A673 (cell line): ENCODE data around the gene PSME3IP1.
"Not testable (repeated sequence)": the region's sequence is repeated elsewhere in the genome, so short reads cannot be mapped to it uniquely, and the experiment has no call there.

Experiments used
- CTCF ChIP-seq: fragments of 300-800, 200-600 bp; sonication (generic); conservative IDR thresholded peaks from 2 replicates; pipeline ENCODE4 v1.5.1; 2017; ENCODE audit warnings: low read depth, mild to moderate bottlenecking, antibody characterized with exemption, low read length, moderate library complexity, mixed read lengths
- EZH2 ChIP-seq: fragments of 200-600 bp; sonication (generic); IDR thresholded peaks from 2 replicates; pipeline ENCODE4 v1.6.1; 2017; ENCODE audit warnings: borderline replicate concordance, low read depth, mild to moderate bottlenecking, mixed read lengths, antibody characterized with exemption, low read length; ENCODE audit not compliant: poor library complexity, severe bottlenecking

- TF ChIP-seq CTCF, EZH2: not testable (repeated sequence)
Measured at GRCh38 chr16:57200926-57201325, 15.1 kb upstream of the PSME3IP1 start.
